ENCODE results near the gene DGCR6L. TPM values are rescaled to one million over a fixed set of nuclear protein-coding genes. Genes with fewer than 3 reads are reported as not detected.
"Not testable (repeated sequence)": the region's sequence is repeated elsewhere in the genome, so short reads cannot be mapped to it uniquely, and the experiment has no call there.

DGCR6L gene
- total and polyA plus RNA-seq, 4 donors: 28.4 to 94.0 (median 86.1) TPM

GRCh38 chr22:20278726-20279490 is 41.0 kb downstream of the DGCR6L start:
- 69% methylated on average over 5 of the region's 22 CpGs for WGBS (ENCODE audit: insufficient coverage)
- DNase-seq (ENCODE audit: low read depth in 4 of 6, low spot score in 6 of 6): not testable (repeated sequence)

GRCh38 chr22:20277936-20278635 is 41.8 kb downstream of the DGCR6L start:
- WGBS (ENCODE audit: insufficient coverage): 91% methylated on average over 7 of the region's 18 CpGs
- H3K36me3 ChIP-seq (ENCODE audit: control insufficient read depth, insufficient read depth, low read length); H3K4me3 ChIP-seq (ENCODE audit: low read depth, low read length); H3K9me3 ChIP-seq (ENCODE audit: control insufficient read depth, insufficient read depth, low read length); H3K27me3 ChIP-seq (ENCODE audit: control insufficient read depth, insufficient read depth, low read length); DNase-seq (ENCODE audit: low read depth in 4 of 6, low spot score in 6 of 6); H3K27ac ChIP-seq (ENCODE audit: low read depth, low read length): not testable (repeated sequence)
- H3K4me1 ChIP-seq (ENCODE audit: control insufficient read depth, insufficient read depth, low read length): peaks cover 31% of the 10 kb centered on the region

More at GRCh38 chr22:20278726-20279490, 41.0 kb downstream of the DGCR6L start:
- not testable (repeated sequence) for H3K4me3 ChIP-seq (ENCODE audit: low read depth, low read length); H3K9me3 ChIP-seq (ENCODE audit: control insufficient read depth, insufficient read depth, low read length); H3K36me3 ChIP-seq (ENCODE audit: control insufficient read depth, insufficient read depth, low read length); H3K27me3 ChIP-seq (ENCODE audit: control insufficient read depth, insufficient read depth, low read length); H3K27ac ChIP-seq (ENCODE audit: low read depth, low read length)
- peaks cover 32% of the 10 kb centered on the region for H3K4me1 ChIP-seq (ENCODE audit: control insufficient read depth, insufficient read depth, low read length)

GRCh38 chr22:20276468-20276867 is 43.4 kb downstream of the DGCR6L start:
- WGBS (ENCODE audit: insufficient coverage): 77% methylated on average over 7 of the region's 7 CpGs
- Histone ChIP-seq H3K9me3 (ENCODE audit: control insufficient read depth, insufficient read depth, low read length) (no peaks in the 10 kb centered on the region), H3K27ac (ENCODE audit: low read depth, low read length) (no peak overlapping the region), H3K36me3 (ENCODE audit: control insufficient read depth, insufficient read depth, low read length) (no peaks in the 10 kb centered on the region), H3K4me3 (ENCODE audit: low read depth, low read length) (no peak overlapping the region), H3K27me3 (ENCODE audit: control insufficient read depth, insufficient read depth, low read length) (no peaks in the 10 kb centered on the region), H3K4me1 (ENCODE audit: control insufficient read depth, insufficient read depth, low read length) (peaks cover 32% of the 10 kb centered on the region)
- DNase-seq (ENCODE audit: low read depth in 4 of 6, low spot score in 6 of 6): no peak

- no peak overlapping the region for H3K4me3 ChIP-seq (ENCODE audit: low read depth, low read length)
- H3K9me3 ChIP-seq (ENCODE audit: control insufficient read depth, insufficient read depth, low read length): no peaks in the 10 kb centered on the region
- WGBS (ENCODE audit: insufficient coverage): 95% methylated on average over 10 of the region's 13 CpGs
- H3K36me3 ChIP-seq (ENCODE audit: control insufficient read depth, insufficient read depth, low read length): no peaks in the 10 kb centered on the region
- DNase-seq (ENCODE audit: low read depth in 4 of 6, low spot score in 6 of 6): no peak
- H3K4me1 ChIP-seq (ENCODE audit: control insufficient read depth, insufficient read depth, low read length): peaks cover 27% of the 10 kb centered on the region
- H3K27me3 ChIP-seq (ENCODE audit: control insufficient read depth, insufficient read depth, low read length): no peaks in the 10 kb centered on the region
- no peak overlapping the region for H3K27ac ChIP-seq (ENCODE audit: low read depth, low read length)
These were observed 44.0 kb downstream of the DGCR6L start for GRCh38 chr22:20275836-20276235.

GRCh38 chr22:20275325-20275724 is 44.5 kb downstream of the DGCR6L start:
- not testable (repeated sequence) for H3K27me3 ChIP-seq (ENCODE audit: control insufficient read depth, insufficient read depth, low read length); H3K36me3 ChIP-seq (ENCODE audit: control insufficient read depth, insufficient read depth, low read length); H3K9me3 ChIP-seq (ENCODE audit: control insufficient read depth, insufficient read depth, low read length); H3K27ac ChIP-seq (ENCODE audit: low read depth, low read length); DNase-seq (ENCODE audit: low read depth in 4 of 6, low spot score in 6 of 6); H3K4me3 ChIP-seq (ENCODE audit: low read depth, low read length)
- WGBS (ENCODE audit: insufficient coverage): 33% methylated on average over 1 of the region's 7 CpGs
- H3K4me1 ChIP-seq (ENCODE audit: control insufficient read depth, insufficient read depth, low read length): peaks cover 22% of the 10 kb centered on the region

- H3K9me3 ChIP-seq (ENCODE audit: control insufficient read depth, insufficient read depth, low read length); H3K27ac ChIP-seq (ENCODE audit: low read depth, low read length); H3K4me3 ChIP-seq (ENCODE audit: low read depth, low read length); DNase-seq (ENCODE audit: low read depth in 4 of 6, low spot score in 6 of 6); H3K27me3 ChIP-seq (ENCODE audit: control insufficient read depth, insufficient read depth, low read length); H3K36me3 ChIP-seq (ENCODE audit: control insufficient read depth, insufficient read depth, low read length): not testable (repeated sequence)
- peaks cover 15% of the 10 kb centered on the region for H3K4me1 ChIP-seq (ENCODE audit: control insufficient read depth, insufficient read depth, low read length)
- WGBS (ENCODE audit: insufficient coverage): 93% methylated on average over 7 of the region's 10 CpGs
These were observed 45.5 kb downstream of the DGCR6L start for GRCh38 chr22:20274374-20274773.

- H3K27ac ChIP-seq (ENCODE audit: low read depth, low read length): no peak overlapping the region
- peak in 1 of 6 donors; percentile 56 for DNase-seq (ENCODE audit: low read depth in 4 of 6, low spot score in 6 of 6)
- H3K4me3 ChIP-seq (ENCODE audit: low read depth, low read length): no peak overlapping the region
- WGBS (ENCODE audit: insufficient coverage): 44% methylated on average over 10 of the region's 12 CpGs
- H3K9me3 ChIP-seq (ENCODE audit: control insufficient read depth, insufficient read depth, low read length): no peaks in the 10 kb centered on the region
- no peaks in the 10 kb centered on the region for H3K27me3 ChIP-seq (ENCODE audit: control insufficient read depth, insufficient read depth, low read length)
- H3K36me3 ChIP-seq (ENCODE audit: control insufficient read depth, insufficient read depth, low read length): no peaks in the 10 kb centered on the region
- H3K4me1 ChIP-seq (ENCODE audit: control insufficient read depth, insufficient read depth, low read length): peaks cover 19% of the 10 kb centered on the region
These were observed 46.1 kb downstream of the DGCR6L start for GRCh38 chr22:20273758-20274181.

- Histone ChIP-seq H3K4me3 (ENCODE audit: low read depth, low read length) (no peak overlapping the region), H3K4me1 (ENCODE audit: control insufficient read depth, insufficient read depth, low read length) (peaks cover 24% of the 10 kb centered on the region), H3K9me3 (ENCODE audit: control insufficient read depth, insufficient read depth, low read length) (no peaks in the 10 kb centered on the region), H3K36me3 (ENCODE audit: control insufficient read depth, insufficient read depth, low read length) (no peaks in the 10 kb centered on the region), H3K27me3 (ENCODE audit: control insufficient read depth, insufficient read depth, low read length) (no peaks in the 10 kb centered on the region), H3K27ac (ENCODE audit: low read depth, low read length) (no peak overlapping the region)
- WGBS (ENCODE audit: insufficient coverage): 82% methylated on average over 12 of the region's 13 CpGs
- no peak for DNase-seq (ENCODE audit: low read depth in 4 of 6, low spot score in 6 of 6)
These were observed 47.2 kb downstream of the DGCR6L start for GRCh38 chr22:20272700-20273099.

GRCh38 chr22:20272174-20272573 is 47.7 kb downstream of the DGCR6L start:
- no peak for DNase-seq (ENCODE audit: low read depth in 4 of 6, low spot score in 6 of 6)
- Histone ChIP-seq H3K9me3 (ENCODE audit: control insufficient read depth, insufficient read depth, low read length) (no peaks in the 10 kb centered on the region), H3K27ac (ENCODE audit: low read depth, low read length) (no peak overlapping the region), H3K4me3 (ENCODE audit: low read depth, low read length) (no peak overlapping the region), H3K4me1 (ENCODE audit: control insufficient read depth, insufficient read depth, low read length) (peaks cover 28% of the 10 kb centered on the region), H3K36me3 (ENCODE audit: control insufficient read depth, insufficient read depth, low read length) (no peaks in the 10 kb centered on the region), H3K27me3 (ENCODE audit: control insufficient read depth, insufficient read depth, low read length) (no peaks in the 10 kb centered on the region)
- WGBS (ENCODE audit: insufficient coverage): 91% methylated on average over 8 of the region's 9 CpGs
